Measurements from ENCODE around the gene PIK3R1.

Gene PIK3R1

DNA sequence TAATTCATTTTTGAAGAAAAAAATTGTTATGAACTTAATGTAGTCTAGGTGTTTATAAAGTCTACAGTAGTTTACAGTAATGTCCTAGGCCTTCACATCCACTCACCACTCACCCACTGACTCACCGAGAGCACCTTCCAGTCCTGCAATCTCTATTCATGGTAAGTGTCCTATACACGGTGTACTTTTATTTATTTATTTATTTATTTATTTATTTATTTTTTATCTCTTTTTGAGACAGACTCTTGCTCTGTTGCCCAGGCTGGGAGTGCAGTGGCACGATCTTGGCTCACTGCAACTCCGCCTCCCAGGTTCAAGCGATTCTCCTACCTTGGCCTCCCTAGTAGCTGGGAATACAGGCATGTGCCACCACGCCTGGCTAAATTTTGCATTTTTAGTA is 39.3 kb upstream of the PIK3R1 start:
- no peak for DNase-seq (ENCODE audit: low read depth)
- no peak for TF ChIP-seq CTCF (IDR thresholded peaks at IDR 0.05; ENCODE audit: control insufficient read depth, insufficient read depth, low read depth, low read length, missing control alignments)
- H3K4me3 ChIP-seq (ENCODE audit: control insufficient read depth, low read depth, low read length) = no peak overlapping the region

DNA sequence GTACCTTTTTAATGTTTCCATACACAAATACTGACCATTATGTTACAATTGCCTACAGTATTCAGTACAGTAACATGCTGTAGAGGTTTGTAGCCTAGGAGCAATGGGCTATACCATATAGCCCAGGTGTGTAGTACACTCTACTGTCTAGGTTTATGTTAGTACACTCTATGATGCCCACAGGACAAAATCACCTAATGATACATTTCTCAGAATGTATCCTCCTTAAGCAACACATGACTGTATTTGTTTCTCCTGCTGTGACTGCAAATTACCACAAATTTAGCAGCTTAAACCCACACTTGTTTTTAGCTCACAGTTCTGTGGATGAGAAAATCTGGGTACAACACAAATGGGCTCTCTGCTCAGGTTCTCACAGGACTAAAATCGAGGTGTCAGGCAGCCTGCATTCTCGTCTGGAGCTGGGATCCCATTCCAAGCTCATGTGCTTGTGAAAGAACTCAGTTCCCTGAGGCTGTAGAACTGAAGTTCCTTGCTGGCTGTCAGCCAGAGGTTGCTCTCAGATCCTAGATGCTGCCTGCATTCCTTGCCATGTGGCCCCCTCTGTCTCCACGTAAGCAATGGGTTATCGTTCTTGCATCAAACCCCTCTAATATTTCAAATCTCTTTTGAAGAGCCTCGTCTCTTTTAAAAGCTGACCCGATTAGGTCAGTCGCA is 38.6 kb upstream of the PIK3R1 start:
- no peak overlapping the region for H3K4me3 ChIP-seq (ENCODE audit: control insufficient read depth, low read depth, low read length)
- TF ChIP-seq CTCF (IDR thresholded peaks at IDR 0.05; ENCODE audit: control insufficient read depth, insufficient read depth, low read depth, low read length, missing control alignments) = no peak
- no peak for DNase-seq (ENCODE audit: low read depth)

DNA sequence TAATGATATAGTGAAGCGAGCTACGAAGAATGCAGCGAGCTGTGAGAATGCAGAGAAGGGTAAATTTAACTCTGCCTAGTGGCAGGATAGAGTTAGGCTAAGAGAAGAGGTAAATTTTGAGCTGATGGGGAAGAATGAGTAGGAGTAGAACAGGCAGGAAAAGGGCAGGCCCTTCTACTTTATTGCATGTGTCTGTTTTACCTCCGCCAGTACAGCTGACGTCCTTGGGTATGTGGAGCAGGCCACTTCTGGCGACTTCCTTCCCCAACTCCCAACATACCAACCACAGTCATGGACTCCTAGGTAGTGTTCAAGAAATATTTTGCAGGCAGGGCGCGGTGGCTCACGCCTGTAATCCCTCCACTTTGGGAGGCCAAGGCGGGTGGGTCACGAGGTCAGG is 37.9 kb upstream of the PIK3R1 start:
- no peak for DNase-seq (ENCODE audit: low read depth)
- H3K4me3 ChIP-seq (ENCODE audit: control insufficient read depth, low read depth, low read length) = no peak overlapping the region
- TF ChIP-seq CTCF (IDR thresholded peaks at IDR 0.05; ENCODE audit: control insufficient read depth, insufficient read depth, low read depth, low read length, missing control alignments) = no peak

- no peak for TF ChIP-seq CTCF (IDR thresholded peaks at IDR 0.05; ENCODE audit: control insufficient read depth, insufficient read depth, low read depth, low read length, missing control alignments)
- no peak for DNase-seq (ENCODE audit: low read depth)
- H3K4me3 ChIP-seq (ENCODE audit: control insufficient read depth, low read depth, low read length) = no peak overlapping the region
Observed at GRCh38 chr5:68178579-68178978, 37.0 kb upstream of the PIK3R1 start.

DNA sequence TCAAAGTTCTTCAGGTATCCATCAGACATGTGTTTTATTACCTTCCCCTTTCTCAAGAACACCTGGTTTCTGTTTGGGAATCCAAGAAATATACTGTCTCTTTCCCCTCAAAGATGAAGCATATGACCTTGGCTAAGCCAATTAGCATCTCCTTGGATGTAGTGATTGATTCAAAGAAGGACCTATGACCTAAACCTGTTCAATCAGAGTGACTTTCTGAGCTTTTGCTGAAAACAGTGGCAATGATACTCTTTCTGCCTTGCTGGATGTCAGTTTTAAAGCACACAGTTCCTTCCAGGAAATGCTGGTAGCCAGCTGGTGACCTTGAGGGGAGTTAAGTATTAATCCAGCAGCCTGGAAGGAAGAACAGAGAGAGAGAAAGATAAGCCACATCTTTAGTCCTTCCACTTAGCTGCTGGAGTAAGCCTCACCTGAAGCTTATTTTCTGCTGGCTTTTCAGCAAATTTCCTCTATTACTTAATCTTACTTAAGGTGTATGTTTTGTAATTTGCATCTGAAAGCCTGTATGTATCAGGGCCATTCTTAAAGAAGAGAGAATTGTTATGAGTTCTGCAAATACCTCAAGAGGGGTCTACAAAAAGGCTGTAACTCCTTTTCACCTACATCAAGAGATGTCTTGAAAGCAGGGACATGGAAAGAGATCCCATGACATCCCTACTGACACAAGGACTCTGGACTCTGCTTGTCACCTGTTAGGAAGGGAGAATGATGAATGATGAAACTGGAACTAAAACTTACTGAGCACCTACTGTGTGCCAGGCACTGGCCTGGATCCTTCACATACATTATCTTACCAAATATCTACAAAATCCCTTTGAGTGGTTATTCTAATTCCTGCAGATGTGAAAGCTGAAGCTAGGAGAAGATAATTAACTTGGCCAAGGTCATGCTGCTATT is 35.2 kb upstream of the PIK3R1 start:
- no peak for TF ChIP-seq CTCF (IDR thresholded peaks at IDR 0.05; ENCODE audit: control insufficient read depth, insufficient read depth, low read depth, low read length, missing control alignments)
- DNase-seq (ENCODE audit: low read depth) = no peak
- H3K4me3 ChIP-seq (ENCODE audit: control insufficient read depth, low read depth, low read length) = no peak overlapping the region

DNA sequence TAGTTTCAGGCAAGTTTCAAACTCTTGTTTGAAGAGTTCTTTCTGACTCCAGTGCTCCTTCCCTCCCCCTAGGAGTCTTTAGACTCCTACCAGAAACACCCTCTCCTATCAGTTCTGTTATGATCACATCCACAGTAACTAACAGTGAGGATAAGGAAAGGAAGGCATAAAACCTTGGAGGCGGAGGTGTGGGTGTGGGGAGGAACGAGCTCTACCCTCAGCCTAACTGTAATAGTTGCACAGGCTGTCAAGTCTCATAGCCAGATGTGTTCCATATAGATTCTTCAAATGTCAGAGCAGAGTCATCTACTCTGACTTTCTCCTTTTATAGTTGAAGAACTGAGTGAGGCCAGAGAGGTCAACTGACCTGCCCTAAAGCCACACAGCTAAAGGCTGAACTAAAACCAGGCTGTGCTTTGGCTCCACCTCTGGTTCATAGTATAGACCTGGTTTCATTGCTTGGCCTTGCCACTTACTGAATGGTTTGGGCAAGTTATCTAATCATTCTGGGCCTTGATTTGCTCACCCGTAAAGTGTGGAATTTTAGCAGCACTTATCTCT is 34.4 kb upstream of the PIK3R1 start:
- no peak for TF ChIP-seq CTCF (IDR thresholded peaks at IDR 0.05; ENCODE audit: control insufficient read depth, insufficient read depth, low read depth, low read length, missing control alignments)
- H3K4me3 ChIP-seq (ENCODE audit: control insufficient read depth, low read depth, low read length) = no peak overlapping the region
- no peak for DNase-seq (ENCODE audit: low read depth)
